PC-3 (cell line): ENCODE data around the gene DAPK1.

Experiments
- CTCF ChIP-seq: fragments of 300-600 bp; sonication (generic); conservative IDR thresholded peaks from 2 replicates; pipeline ENCODE4 v1.5.1; 2017; ENCODE audit warnings: antibody characterized with exemption, low read depth, mild to moderate bottlenecking, low read length
- EZH2 ChIP-seq: fragments of 300-600 bp; sonication (generic); IDR thresholded peaks from one replicate; pipeline ENCODE4 v1.6.1; 2017; ENCODE audit warnings: antibody characterized with exemption, mild to moderate bottlenecking, low read length; ENCODE audit not compliant: unreplicated experiment
- EZH2phosphoT487 ChIP-seq: fragments of 300-600 bp; sonication (generic); IDR thresholded peaks from 2 replicates; pipeline ENCODE4 v1.6.1; 2018; ENCODE audit warnings: mild to moderate bottlenecking, antibody characterized with exemption, low read length, borderline replicate concordance

- no peak for TF ChIP-seq EZH2
- TF ChIP-seq CTCF = no peak
- TF ChIP-seq EZH2phosphoT487 = no peak
These were observed 96.5 kb downstream of the DAPK1 start for GRCh38 chr9:87594194-87594593.
